HEK293 (cell line): Measurements from ENCODE around the gene IFI27L1.

Experiments used
- HOXD13 ChIP-seq: sonication (generic); formaldehyde crosslinking; IDR thresholded peaks from 2 replicates; pipeline ENCODE4 v1.8.0; 2022; ENCODE audit warnings: missing genetic modification reagents, borderline replicate concordance
- RBAK ChIP-seq: fragments of 450-650 bp; formaldehyde crosslinking; IDR thresholded peaks from 2 replicates; pipeline ENCODE4 v1.5.1; 2016; ENCODE audit warnings: missing biosample characterization, missing genetic modification characterization
- REPIN1 ChIP-seq: fragments of 450-650 bp; formaldehyde crosslinking; IDR thresholded peaks from 2 replicates; pipeline ENCODE4 v1.5.1; 2017; ENCODE audit warnings: missing biosample characterization, missing genetic modification characterization, low read depth
- YY1 ChIP-seq: fragments of 450-650 bp; formaldehyde crosslinking; IDR thresholded peaks from 2 replicates; pipeline ENCODE4 v1.5.1; 2018; ENCODE audit warnings: missing biosample characterization, missing genetic modification characterization
- ZNF10 ChIP-seq: fragments of 450-650 bp; formaldehyde crosslinking; IDR thresholded peaks from 2 replicates; pipeline ENCODE4 v1.5.1; 2017; ENCODE audit warnings: missing biosample characterization, missing genetic modification characterization
- ZNF157 ChIP-seq: fragments of 450-650 bp; formaldehyde crosslinking; IDR thresholded peaks from 2 replicates; pipeline ENCODE4 v1.5.1; 2016; ENCODE audit warnings: missing biosample characterization, missing genetic modification characterization
- ZNF19 ChIP-seq: fragments of 450-650 bp; formaldehyde crosslinking; IDR thresholded peaks from 2 replicates; pipeline ENCODE4; 2016; ENCODE audit warnings: missing biosample characterization, missing genetic modification characterization, low read depth
- ZNF223 ChIP-seq: fragments of 450-650 bp; formaldehyde crosslinking; IDR thresholded peaks from 2 replicates; pipeline ENCODE4 v1.5.1; 2016; ENCODE audit warnings: missing biosample characterization, missing genetic modification characterization
- ZNF311 ChIP-seq: fragments of 450-650 bp; formaldehyde crosslinking; IDR thresholded peaks from 2 replicates; pipeline ENCODE4 v1.5.1; 2017; ENCODE audit warnings: missing biosample characterization, missing genetic modification characterization, borderline replicate concordance
- ZNF37A ChIP-seq: fragments of 450-650 bp; IDR thresholded peaks from 2 replicates; pipeline ENCODE4 v1.5.1; 2018; ENCODE audit warnings: missing biosample characterization, missing genetic modification characterization
- ZNF426 ChIP-seq: fragments of 450-650 bp; formaldehyde crosslinking; IDR thresholded peaks from 2 replicates; pipeline ENCODE4 v1.5.1; 2017; ENCODE audit warnings: missing biosample characterization, missing genetic modification characterization, mild to moderate bottlenecking, inconsistent platforms, moderate library complexity
- ZNF510 ChIP-seq: fragments of 450-650 bp; formaldehyde crosslinking; IDR thresholded peaks from 2 replicates; pipeline ENCODE4 v1.5.1; 2018; ENCODE audit warnings: mild to moderate bottlenecking, missing genetic modification characterization, missing biosample characterization; ENCODE audit not compliant: insufficient replicate concordance
- ZNF529 ChIP-seq: fragments of 450-650 bp; formaldehyde crosslinking; IDR thresholded peaks from 2 replicates; pipeline ENCODE4 v1.5.1; 2017; ENCODE audit warnings: missing genetic modification characterization, missing biosample characterization; ENCODE audit not compliant: insufficient replicate concordance
- ZNF548 ChIP-seq: fragments of 450-650 bp; formaldehyde crosslinking; IDR thresholded peaks from 2 replicates; pipeline ENCODE4 v1.5.1; 2016; ENCODE audit warnings: missing biosample characterization, missing genetic modification characterization
- ZNF585B ChIP-seq: fragments of 450-650 bp; formaldehyde crosslinking; IDR thresholded peaks from 2 replicates; pipeline ENCODE4 v1.5.1; 2016; ENCODE audit warnings: missing biosample characterization, missing genetic modification characterization
- TF ChIP-seq, protein P1 (sequence below): fragments of 450-650 bp; formaldehyde crosslinking; IDR thresholded peaks from 2 replicates; pipeline ENCODE4 v1.5.1; 2016; ENCODE audit warnings: missing biosample characterization, missing genetic modification characterization
- TF ChIP-seq, protein P2 (sequence below): fragments of 450-650 bp; formaldehyde crosslinking; conservative IDR thresholded peaks from 2 replicates; pipeline ENCODE4 v1.5.1; 2016; ENCODE audit warnings: low read depth, missing biosample characterization, missing genetic modification characterization
- TF ChIP-seq, protein P3 (sequence below): fragments of 450-650 bp; formaldehyde crosslinking; IDR thresholded peaks from 2 replicates; pipeline ENCODE4 v1.5.1; 2016; ENCODE audit warnings: missing biosample characterization, missing genetic modification characterization
- TF ChIP-seq, protein P4 (sequence below): fragments of 450-650 bp; formaldehyde crosslinking; IDR thresholded peaks from 2 replicates; pipeline ENCODE4 v1.5.1; 2016; ENCODE audit warnings: missing biosample characterization, missing genetic modification characterization, borderline replicate concordance
- TF ChIP-seq, protein P5 (sequence below): fragments of 450-650 bp; formaldehyde crosslinking; IDR thresholded peaks from 2 replicates; pipeline ENCODE4 v1.5.0; 2017; ENCODE audit warnings: missing biosample characterization, missing genetic modification characterization, borderline replicate concordance
- TF ChIP-seq, protein P6 (sequence below): fragments of 450-650 bp; formaldehyde crosslinking; optimal IDR thresholded peaks from 2 replicates; pipeline ENCODE3; 2016; ENCODE audit warnings: missing biosample characterization, mild to moderate bottlenecking, missing genetic modification characterization

The IFI27L1 gene

DNA sequence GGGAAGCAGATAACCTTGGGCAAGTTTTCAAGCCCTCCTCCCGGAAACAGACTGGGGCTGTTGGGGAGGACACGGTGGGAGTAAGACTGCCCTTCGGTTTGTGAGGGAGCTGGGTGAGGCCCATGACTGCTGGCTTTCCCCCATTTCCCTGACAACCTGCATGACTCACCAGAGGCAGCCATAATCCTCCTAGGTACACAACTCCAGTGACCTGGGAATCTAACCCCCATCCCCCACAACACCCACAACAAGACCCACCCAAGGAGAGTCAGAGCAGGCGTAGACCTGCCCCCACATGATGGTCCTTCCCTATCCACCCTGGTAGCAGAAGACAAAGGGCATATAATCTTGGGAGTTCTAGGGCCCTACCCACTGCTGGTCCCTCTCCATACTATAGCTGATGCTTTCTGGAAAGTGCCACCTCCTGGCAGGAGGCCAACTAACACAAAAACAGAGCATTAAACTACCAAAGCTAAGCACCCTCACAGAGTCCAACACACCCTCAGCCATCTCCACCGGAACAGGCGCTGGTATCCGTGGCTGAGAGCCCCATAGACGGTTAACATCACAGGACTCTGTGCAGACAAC, 14.9 kb upstream of the IFI27L1 start (continued):
- TF ChIP-seq, protein P1, sequence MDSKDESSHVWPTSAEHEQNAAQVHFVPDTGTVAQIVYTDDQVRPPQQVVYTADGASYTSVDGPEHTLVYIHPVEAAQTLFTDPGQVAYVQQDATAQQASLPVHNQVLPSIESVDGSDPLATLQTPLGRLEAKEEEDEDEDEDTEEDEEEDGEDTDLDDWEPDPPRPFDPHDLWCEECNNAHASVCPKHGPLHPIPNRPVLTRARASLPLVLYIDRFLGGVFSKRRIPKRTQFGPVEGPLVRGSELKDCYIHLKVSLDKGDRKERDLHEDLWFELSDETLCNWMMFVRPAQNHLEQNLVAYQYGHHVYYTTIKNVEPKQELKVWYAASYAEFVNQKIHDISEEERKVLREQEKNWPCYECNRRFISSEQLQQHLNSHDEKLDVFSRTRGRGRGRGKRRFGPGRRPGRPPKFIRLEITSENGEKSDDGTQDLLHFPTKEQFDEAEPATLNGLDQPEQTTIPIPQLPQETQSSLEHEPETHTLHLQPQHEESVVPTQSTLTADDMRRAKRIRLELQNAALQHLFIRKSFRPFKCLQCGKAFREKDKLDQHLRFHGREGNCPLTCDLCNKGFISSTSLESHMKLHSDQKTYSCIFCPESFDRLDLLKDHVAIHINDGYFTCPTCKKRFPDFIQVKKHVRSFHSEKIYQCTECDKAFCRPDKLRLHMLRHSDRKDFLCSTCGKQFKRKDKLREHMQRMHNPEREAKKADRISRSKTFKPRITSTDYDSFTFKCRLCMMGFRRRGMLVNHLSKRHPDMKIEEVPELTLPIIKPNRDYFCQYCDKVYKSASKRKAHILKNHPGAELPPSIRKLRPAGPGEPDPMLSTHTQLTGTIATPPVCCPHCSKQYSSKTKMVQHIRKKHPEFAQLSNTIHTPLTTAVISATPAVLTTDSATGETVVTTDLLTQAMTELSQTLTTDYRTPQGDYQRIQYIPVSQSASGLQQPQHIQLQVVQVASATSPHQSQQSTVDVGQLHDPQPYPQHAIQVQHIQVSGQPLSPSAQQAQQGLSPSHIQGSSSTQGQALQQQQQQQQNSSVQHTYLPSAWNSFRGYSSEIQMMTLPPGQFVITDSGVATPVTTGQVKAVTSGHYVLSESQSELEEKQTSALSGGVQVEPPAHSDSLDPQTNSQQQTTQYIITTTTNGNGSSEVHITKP (tag by site-specific recombination) = peak; percentile 89
- TF ChIP-seq, protein P2, sequence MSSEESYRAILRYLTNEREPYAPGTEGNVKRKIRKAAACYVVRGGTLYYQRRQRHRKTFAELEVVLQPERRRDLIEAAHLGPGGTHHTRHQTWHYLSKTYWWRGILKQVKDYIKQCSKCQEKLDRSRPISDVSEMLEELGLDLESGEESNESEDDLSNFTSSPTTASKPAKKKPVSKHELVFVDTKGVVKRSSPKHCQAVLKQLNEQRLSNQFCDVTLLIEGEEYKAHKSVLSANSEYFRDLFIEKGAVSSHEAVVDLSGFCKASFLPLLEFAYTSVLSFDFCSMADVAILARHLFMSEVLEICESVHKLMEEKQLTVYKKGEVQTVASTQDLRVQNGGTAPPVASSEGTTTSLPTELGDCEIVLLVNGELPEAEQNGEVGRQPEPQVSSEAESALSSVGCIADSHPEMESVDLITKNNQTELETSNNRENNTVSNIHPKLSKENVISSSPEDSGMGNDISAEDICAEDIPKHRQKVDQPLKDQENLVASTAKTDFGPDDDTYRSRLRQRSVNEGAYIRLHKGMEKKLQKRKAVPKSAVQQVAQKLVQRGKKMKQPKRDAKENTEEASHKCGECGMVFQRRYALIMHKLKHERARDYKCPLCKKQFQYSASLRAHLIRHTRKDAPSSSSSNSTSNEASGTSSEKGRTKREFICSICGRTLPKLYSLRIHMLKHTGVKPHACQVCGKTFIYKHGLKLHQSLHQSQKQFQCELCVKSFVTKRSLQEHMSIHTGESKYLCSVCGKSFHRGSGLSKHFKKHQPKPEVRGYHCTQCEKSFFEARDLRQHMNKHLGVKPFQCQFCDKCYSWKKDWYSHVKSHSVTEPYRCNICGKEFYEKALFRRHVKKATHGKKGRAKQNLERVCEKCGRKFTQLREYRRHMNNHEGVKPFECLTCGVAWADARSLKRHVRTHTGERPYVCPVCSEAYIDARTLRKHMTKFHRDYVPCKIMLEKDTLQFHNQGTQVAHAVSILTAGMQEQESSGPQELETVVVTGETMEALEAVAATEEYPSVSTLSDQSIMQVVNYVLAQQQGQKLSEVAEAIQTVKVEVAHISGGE (tag by site-specific recombination) = no peak
- TF ChIP-seq, protein P3, sequence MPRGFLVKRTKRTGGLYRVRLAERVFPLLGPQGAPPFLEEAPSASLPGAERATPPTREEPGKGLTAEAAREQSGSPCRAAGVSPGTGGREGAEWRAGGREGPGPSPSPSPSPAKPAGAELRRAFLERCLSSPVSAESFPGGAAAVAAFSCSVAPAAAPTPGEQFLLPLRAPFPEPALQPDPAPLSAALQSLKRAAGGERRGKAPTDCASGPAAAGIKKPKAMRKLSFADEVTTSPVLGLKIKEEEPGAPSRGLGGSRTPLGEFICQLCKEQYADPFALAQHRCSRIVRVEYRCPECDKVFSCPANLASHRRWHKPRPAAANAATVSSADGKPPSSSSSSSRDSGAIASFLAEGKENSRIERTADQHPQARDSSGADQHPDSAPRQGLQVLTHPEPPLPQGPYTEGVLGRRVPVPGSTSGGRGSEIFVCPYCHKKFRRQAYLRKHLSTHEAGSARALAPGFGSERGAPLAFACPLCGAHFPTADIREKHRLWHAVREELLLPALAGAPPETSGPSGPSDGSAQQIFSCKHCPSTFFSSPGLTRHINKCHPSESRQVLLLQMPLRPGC (tag by site-specific recombination) = peak; percentile 39; the same call in 1 of the 2 replicates
- TF ChIP-seq RBAK (no peak), HOXD13 (no peak), ZNF548 (no peak), ZNF311 (tag by site-specific recombination) (no peak), REPIN1 (tag by site-specific recombination) (no peak), ZNF223 (no peak), ZNF529 (tag by site-specific recombination) (no peak), ZNF510 (tag by site-specific recombination) (peak; percentile 63), ZNF10 (tag by site-specific recombination) (no peak), ZNF157 (tag by site-specific recombination) (no peak), YY1 (no peak), ZNF19 (tag by site-specific recombination) (no peak), ZNF426 (no peak), ZNF585B (tag by site-specific recombination) (no peak), ZNF37A (tag by site-specific recombination) (no peak)
- TF ChIP-seq, protein P4, sequence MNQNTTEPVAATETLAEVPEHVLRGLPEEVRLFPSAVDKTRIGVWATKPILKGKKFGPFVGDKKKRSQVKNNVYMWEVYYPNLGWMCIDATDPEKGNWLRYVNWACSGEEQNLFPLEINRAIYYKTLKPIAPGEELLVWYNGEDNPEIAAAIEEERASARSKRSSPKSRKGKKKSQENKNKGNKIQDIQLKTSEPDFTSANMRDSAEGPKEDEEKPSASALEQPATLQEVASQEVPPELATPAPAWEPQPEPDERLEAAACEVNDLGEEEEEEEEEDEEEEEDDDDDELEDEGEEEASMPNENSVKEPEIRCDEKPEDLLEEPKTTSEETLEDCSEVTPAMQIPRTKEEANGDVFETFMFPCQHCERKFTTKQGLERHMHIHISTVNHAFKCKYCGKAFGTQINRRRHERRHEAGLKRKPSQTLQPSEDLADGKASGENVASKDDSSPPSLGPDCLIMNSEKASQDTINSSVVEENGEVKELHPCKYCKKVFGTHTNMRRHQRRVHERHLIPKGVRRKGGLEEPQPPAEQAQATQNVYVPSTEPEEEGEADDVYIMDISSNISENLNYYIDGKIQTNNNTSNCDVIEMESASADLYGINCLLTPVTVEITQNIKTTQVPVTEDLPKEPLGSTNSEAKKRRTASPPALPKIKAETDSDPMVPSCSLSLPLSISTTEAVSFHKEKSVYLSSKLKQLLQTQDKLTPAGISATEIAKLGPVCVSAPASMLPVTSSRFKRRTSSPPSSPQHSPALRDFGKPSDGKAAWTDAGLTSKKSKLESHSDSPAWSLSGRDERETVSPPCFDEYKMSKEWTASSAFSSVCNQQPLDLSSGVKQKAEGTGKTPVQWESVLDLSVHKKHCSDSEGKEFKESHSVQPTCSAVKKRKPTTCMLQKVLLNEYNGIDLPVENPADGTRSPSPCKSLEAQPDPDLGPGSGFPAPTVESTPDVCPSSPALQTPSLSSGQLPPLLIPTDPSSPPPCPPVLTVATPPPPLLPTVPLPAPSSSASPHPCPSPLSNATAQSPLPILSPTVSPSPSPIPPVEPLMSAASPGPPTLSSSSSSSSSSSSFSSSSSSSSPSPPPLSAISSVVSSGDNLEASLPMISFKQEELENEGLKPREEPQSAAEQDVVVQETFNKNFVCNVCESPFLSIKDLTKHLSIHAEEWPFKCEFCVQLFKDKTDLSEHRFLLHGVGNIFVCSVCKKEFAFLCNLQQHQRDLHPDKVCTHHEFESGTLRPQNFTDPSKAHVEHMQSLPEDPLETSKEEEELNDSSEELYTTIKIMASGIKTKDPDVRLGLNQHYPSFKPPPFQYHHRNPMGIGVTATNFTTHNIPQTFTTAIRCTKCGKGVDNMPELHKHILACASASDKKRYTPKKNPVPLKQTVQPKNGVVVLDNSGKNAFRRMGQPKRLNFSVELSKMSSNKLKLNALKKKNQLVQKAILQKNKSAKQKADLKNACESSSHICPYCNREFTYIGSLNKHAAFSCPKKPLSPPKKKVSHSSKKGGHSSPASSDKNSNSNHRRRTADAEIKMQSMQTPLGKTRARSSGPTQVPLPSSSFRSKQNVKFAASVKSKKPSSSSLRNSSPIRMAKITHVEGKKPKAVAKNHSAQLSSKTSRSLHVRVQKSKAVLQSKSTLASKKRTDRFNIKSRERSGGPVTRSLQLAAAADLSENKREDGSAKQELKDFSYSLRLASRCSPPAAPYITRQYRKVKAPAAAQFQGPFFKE (tag by site-specific recombination) = no peak
- TF ChIP-seq, protein P5, sequence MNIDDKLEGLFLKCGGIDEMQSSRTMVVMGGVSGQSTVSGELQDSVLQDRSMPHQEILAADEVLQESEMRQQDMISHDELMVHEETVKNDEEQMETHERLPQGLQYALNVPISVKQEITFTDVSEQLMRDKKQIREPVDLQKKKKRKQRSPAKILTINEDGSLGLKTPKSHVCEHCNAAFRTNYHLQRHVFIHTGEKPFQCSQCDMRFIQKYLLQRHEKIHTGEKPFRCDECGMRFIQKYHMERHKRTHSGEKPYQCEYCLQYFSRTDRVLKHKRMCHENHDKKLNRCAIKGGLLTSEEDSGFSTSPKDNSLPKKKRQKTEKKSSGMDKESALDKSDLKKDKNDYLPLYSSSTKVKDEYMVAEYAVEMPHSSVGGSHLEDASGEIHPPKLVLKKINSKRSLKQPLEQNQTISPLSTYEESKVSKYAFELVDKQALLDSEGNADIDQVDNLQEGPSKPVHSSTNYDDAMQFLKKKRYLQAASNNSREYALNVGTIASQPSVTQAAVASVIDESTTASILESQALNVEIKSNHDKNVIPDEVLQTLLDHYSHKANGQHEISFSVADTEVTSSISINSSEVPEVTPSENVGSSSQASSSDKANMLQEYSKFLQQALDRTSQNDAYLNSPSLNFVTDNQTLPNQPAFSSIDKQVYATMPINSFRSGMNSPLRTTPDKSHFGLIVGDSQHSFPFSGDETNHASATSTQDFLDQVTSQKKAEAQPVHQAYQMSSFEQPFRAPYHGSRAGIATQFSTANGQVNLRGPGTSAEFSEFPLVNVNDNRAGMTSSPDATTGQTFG (tag by site-specific recombination) = no peak
- TF ChIP-seq, protein P6, sequence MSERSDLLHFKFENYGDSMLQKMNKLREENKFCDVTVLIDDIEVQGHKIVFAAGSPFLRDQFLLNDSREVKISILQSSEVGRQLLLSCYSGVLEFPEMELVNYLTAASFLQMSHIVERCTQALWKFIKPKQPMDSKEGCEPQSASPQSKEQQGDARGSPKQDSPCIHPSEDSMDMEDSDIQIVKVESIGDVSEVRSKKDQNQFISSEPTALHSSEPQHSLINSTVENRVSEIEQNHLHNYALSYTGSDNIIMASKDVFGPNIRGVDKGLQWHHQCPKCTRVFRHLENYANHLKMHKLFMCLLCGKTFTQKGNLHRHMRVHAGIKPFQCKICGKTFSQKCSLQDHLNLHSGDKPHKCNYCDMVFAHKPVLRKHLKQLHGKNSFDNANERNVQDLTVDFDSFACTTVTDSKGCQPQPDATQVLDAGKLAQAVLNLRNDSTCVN = no peak
